ENCODE measurements around the gene CRYGA. TPM values are rescaled to one million over a fixed set of nuclear protein-coding genes. Genes with fewer than 3 reads are reported as not detected.

The CRYGA gene, protein sequence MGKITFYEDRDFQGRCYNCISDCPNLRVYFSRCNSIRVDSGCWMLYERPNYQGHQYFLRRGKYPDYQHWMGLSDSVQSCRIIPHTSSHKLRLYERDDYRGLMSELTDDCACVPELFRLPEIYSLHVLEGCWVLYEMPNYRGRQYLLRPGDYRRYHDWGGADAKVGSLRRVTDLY
- not detected for total RNA-seq
- polyA plus RNA-seq (2013, experiment 1 of 2), result not detected
- polyA plus RNA-seq (2013, experiment 2 of 2), result not detected
- 0 to 0.04 (median 0) reads per million in 172 experiments for total RNA-seq

DNA sequence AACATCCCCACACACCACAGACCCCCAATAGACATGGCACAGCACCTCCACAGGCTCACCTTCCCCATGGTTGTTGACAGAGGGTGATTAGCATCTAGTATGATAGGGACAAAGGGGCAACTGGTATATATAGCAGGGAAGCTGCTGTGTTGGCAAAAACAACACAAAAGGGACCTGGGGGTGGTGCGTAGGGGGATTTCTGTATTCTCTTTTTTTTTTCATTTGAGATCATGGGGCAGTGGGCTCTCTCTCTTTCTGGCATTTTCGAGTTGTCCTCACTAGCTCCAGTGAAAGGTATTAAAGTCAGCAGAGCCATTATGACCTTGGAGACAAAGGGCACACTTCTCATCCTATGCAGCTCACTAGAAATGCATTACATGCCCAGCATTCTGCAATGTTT, at the start of gene CRYGA:
Gene CRYGA (minus strand): TSS at position 101 of the 400 bp plus-strand sequence. CDS start 33 bp downstream, at position 68.
- TF ChIP-seq, protein P1, sequence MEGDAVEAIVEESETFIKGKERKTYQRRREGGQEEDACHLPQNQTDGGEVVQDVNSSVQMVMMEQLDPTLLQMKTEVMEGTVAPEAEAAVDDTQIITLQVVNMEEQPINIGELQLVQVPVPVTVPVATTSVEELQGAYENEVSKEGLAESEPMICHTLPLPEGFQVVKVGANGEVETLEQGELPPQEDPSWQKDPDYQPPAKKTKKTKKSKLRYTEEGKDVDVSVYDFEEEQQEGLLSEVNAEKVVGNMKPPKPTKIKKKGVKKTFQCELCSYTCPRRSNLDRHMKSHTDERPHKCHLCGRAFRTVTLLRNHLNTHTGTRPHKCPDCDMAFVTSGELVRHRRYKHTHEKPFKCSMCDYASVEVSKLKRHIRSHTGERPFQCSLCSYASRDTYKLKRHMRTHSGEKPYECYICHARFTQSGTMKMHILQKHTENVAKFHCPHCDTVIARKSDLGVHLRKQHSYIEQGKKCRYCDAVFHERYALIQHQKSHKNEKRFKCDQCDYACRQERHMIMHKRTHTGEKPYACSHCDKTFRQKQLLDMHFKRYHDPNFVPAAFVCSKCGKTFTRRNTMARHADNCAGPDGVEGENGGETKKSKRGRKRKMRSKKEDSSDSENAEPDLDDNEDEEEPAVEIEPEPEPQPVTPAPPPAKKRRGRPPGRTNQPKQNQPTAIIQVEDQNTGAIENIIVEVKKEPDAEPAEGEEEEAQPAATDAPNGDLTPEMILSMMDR (IDR thresholded peaks at IDR 0.05), result no peak
- DNase-seq (no peak), ATAC-seq (ENCODE audit: poor library complexity) (no peak)
- no peak within 1 kb of the TSS for H3K4me3 ChIP-seq (ENCODE audit: low read length)
- POLR2A ChIA-PET, result no interaction called here
- no peaks in the 10 kb centered on the region for H3K36me3 Mint-ChIP-seq (ENCODE audit: low read depth)
- H3K4me1 ChIP-seq (ENCODE audit: insufficient read depth, low read length), result no peaks in the 10 kb centered on the region
- CTCF ChIA-PET, result no interaction called here
- no peak within 1 kb of the TSS for H3K4me3 Mint-ChIP-seq
- no peak within 1 kb of the TSS for H3K27ac ChIP-seq (ENCODE audit: low read depth in 1 of 2, low read length in 2 of 2)
- no peaks in the 10 kb centered on the region for H3K9me3 Mint-ChIP-seq
- no peaks in the 10 kb centered on the region for H3K9me3 ChIP-seq (ENCODE audit: control insufficient read depth in 1 of 2, insufficient read depth in 1 of 2, low read length in 2 of 2)
- intact Hi-C loops (cut with DNase I, micrococcal nuclease), result no loop called here
- no peak within 1 kb of the TSS for H3K27ac Mint-ChIP-seq
- H3K36me3 ChIP-seq (ENCODE audit: insufficient read depth, low read length), result no peaks in the 10 kb centered on the region
- H3K27me3 ChIP-seq (ENCODE audit: control insufficient read depth in 1 of 2, insufficient read depth in 2 of 2, low read length in 2 of 2), result no peaks in the 10 kb centered on the region
- peaks cover 14% of the 10 kb centered on the region for H3K27me3 Mint-ChIP-seq
- no peaks in the 10 kb centered on the region for H3K4me1 Mint-ChIP-seq (ENCODE audit: low read depth)

DNA sequence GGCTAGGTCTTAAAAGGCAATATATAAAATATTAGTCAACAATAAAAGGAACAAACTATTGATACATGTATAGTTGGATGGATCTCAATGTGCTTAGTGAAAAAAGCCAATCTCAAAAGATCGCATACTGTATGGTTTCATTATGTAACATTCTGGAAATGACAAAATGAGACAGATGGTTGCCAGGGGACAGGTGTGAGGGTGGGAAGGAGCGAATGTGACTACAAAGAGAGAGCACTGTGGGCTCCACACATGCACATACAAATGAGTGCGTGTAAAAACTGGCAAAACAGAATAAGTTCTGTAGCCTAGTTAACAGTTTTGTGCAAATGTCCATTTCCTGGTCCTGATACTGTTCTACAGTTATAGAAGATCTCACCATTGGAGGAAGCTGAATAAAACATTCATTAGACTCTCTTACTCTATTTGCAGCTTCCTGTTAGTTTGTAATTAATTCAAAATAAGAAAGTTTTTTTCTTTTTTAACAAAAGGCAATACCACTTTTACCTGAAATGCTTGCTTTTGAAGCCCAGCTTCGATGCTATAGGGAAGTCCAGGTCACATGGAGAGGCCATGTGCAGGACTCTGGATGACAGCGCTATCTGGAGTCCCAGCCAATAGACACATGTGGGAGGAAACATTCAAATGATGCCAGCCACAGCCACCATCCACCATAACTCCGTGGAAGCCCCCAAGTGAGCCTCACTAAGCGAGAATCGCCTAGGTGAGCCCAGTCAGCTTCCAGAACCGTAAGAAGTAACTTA, 47.5 kb upstream of the CRYGA start:
- POLR2A ChIA-PET, result no interaction called here
- no peaks in the 10 kb centered on the region for H3K9me3 Mint-ChIP-seq
- H3K27me3 Mint-ChIP-seq, result no peaks in the 10 kb centered on the region
- H3K36me3 Mint-ChIP-seq (ENCODE audit: low read depth), result no peaks in the 10 kb centered on the region
- H3K4me3 ChIP-seq (ENCODE audit: low read length), result no peak overlapping the region
- no peaks in the 10 kb centered on the region for H3K4me1 ChIP-seq (ENCODE audit: insufficient read depth, low read length)
- no peak for ATAC-seq (ENCODE audit: poor library complexity)
- no peaks in the 10 kb centered on the region for H3K4me1 Mint-ChIP-seq (ENCODE audit: low read depth)
- no peak overlapping the region for H3K27ac Mint-ChIP-seq
- H3K27me3 ChIP-seq (ENCODE audit: control insufficient read depth in 1 of 2, insufficient read depth in 2 of 2, low read length in 2 of 2), result no peaks in the 10 kb centered on the region
- intact Hi-C loops (cut with DNase I, micrococcal nuclease), result no loop called here
- no peak for DNase-seq
- H3K9me3 ChIP-seq (ENCODE audit: control insufficient read depth in 1 of 2, insufficient read depth in 1 of 2, low read length in 2 of 2), result no peaks in the 10 kb centered on the region
- CTCF ChIA-PET, result no interaction called here
- no peaks in the 10 kb centered on the region for H3K36me3 ChIP-seq (ENCODE audit: insufficient read depth, low read length)
- TF ChIP-seq, protein P1 (IDR thresholded peaks at IDR 0.05), result no peak
- H3K4me3 Mint-ChIP-seq, result no peak overlapping the region
- H3K27ac ChIP-seq (ENCODE audit: low read depth in 1 of 2, low read length in 2 of 2), result no peak overlapping the region

DNA sequence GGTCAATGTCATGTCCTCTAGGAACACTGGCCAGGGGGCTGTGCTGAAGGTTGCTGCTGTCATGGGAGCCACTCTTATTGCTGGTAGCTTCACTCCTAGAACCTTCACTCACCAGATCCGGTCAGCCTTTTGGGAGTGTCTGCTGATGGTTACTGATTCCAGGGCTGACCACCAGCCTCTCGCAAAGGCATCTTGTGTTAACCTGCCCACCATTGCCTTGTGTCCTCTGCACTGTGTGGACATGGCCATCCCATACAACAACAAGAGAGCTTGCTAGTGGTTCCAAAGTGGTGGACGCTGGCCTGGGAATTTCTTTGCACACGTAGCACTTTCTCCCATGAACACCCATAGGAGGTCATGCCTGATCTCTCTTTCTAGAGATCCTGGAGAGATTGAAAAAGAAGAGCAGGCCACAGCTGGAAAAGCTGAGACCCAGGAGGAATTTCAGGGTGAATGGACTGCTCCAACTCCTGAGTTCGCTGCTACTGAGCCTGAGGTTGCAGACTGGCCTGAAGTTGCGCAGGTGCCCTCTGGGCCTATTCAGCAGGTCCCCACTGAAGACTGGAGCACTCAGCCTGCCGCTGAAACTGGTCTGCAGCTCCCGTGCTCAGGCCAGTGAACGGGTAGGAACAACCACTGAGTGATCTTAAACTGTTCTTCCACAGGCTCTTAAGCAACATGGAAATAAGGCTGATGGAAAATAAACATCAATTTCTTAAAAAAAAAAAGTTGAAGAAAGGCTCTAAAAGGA, 45.1 kb upstream of the CRYGA start:
- intact Hi-C loops (cut with DNase I, micrococcal nuclease), result no loop called here
- TF ChIP-seq, protein P1 (IDR thresholded peaks at IDR 0.05), result no peak

More for the DNA sequence above, 45.1 kb upstream of the CRYGA start:
- H3K4me1 ChIP-seq (ENCODE audit: insufficient read depth, low read length), result no peaks in the 10 kb centered on the region
- no peaks in the 10 kb centered on the region for H3K9me3 Mint-ChIP-seq
- CTCF ChIA-PET, result no interaction called here
- H3K27me3 Mint-ChIP-seq, result no peaks in the 10 kb centered on the region
- H3K9me3 ChIP-seq (ENCODE audit: control insufficient read depth in 1 of 2, insufficient read depth in 1 of 2, low read length in 2 of 2), result no peaks in the 10 kb centered on the region
- POLR2A ChIA-PET, result no interaction called here
- DNase-seq (no peak), ATAC-seq (ENCODE audit: poor library complexity) (no peak)
- H3K27me3 ChIP-seq (ENCODE audit: control insufficient read depth in 1 of 2, insufficient read depth in 2 of 2, low read length in 2 of 2), result no peaks in the 10 kb centered on the region
- no peaks in the 10 kb centered on the region for H3K36me3 ChIP-seq (ENCODE audit: insufficient read depth, low read length)
- H3K4me3 Mint-ChIP-seq, result no peak overlapping the region
- H3K27ac Mint-ChIP-seq, result no peak overlapping the region
- no peak overlapping the region for H3K4me3 ChIP-seq (ENCODE audit: low read length)
- H3K36me3 Mint-ChIP-seq (ENCODE audit: low read depth), result no peaks in the 10 kb centered on the region
- peaks cover 6% of the 10 kb centered on the region for H3K4me1 Mint-ChIP-seq (ENCODE audit: low read depth)
- no peak overlapping the region for H3K27ac ChIP-seq (ENCODE audit: low read depth in 1 of 2, low read length in 2 of 2)

All from CD4-positive, alpha-beta T cell (primary cell).